ENCODE results near the gene ARHGAP26. TPM values are rescaled to one million over a fixed set of nuclear protein-coding genes. Genes with fewer than 3 reads are reported as not detected.

The ARHGAP26 gene
- total and polyA plus RNA-seq, 4 donors, result 1.8 to 16.7 (median 4.1) TPM

DNA sequence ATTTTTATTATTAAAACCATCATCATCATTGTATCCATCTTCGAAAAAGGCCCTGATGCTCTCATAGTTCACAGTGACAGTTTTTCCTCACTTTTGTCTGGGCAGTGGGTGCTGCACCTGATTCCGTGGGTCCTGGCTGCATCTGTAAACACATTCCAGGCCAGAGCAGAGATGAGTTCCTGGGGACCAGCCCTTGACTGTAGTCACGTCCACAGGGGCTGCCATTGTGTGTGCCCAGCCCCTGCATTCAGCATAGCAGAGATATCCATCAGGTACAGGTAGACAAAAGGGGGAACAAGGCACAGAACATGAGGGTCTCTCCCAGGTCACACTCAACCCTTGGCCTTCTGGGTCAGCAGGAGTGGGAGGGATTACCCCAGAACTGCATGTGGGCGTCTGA is 444.3 kb downstream of the ARHGAP26 start:
- no peak overlapping the region for H3K9ac ChIP-seq (ENCODE audit: low read depth in 1 of 2, low read length in 2 of 2)
- no peaks in the 10 kb centered on the region for H3K36me3 ChIP-seq (ENCODE audit: control insufficient read depth in 4 of 4, insufficient read depth in 3 of 4, low read depth in 1 of 4, low read length in 3 of 4)
- no peak overlapping the region for H3K27ac ChIP-seq (ENCODE audit: low read depth in 1 of 2, low read length in 2 of 2)
- H3K4me3 ChIP-seq (ENCODE audit: low read depth in 1 of 3, low read length in 3 of 3), result no peak overlapping the region
- DNase-seq (ENCODE audit: low spot score), result no peak
- 96% methylated on average over 4 of the region's 4 CpGs for WGBS
- no peaks in the 10 kb centered on the region for H3K27me3 ChIP-seq (ENCODE audit: control insufficient read depth in 4 of 4, insufficient read depth in 4 of 4, low read length in 3 of 4)
- H3K4me1 ChIP-seq (ENCODE audit: control insufficient read depth in 4 of 4, insufficient read depth in 4 of 4, low read length in 3 of 4), result no peaks in the 10 kb centered on the region
- TF ChIP-seq HNF4G (IDR thresholded peaks at IDR 0.05), result no peak
- TF ChIP-seq RXRA (IDR thresholded peaks at IDR 0.05), result no peak
- TF ChIP-seq RAD21 (IDR thresholded peaks at IDR 0.05), result no peak
- no peak for TF ChIP-seq HNF4A (conservative IDR thresholded peaks at IDR 0.05)
- TF ChIP-seq EGR1 (IDR thresholded peaks at IDR 0.05; ENCODE audit: low read depth in 2 of 2), result no peak
- TF ChIP-seq NR2F2 (IDR thresholded peaks at IDR 0.05), result no peak
- no peak for TF ChIP-seq TAF1 (conservative IDR thresholded peaks at IDR 0.05)
- TF ChIP-seq GABPA (IDR thresholded peaks at IDR 0.05 in 1 of 2, conservative IDR thresholded peaks at IDR 0.05 in 1 of 2), result no peak
- TF ChIP-seq, protein P1, sequence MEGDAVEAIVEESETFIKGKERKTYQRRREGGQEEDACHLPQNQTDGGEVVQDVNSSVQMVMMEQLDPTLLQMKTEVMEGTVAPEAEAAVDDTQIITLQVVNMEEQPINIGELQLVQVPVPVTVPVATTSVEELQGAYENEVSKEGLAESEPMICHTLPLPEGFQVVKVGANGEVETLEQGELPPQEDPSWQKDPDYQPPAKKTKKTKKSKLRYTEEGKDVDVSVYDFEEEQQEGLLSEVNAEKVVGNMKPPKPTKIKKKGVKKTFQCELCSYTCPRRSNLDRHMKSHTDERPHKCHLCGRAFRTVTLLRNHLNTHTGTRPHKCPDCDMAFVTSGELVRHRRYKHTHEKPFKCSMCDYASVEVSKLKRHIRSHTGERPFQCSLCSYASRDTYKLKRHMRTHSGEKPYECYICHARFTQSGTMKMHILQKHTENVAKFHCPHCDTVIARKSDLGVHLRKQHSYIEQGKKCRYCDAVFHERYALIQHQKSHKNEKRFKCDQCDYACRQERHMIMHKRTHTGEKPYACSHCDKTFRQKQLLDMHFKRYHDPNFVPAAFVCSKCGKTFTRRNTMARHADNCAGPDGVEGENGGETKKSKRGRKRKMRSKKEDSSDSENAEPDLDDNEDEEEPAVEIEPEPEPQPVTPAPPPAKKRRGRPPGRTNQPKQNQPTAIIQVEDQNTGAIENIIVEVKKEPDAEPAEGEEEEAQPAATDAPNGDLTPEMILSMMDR (IDR thresholded peaks at IDR 0.05; ENCODE audit: low read depth, low read length, missing input control), result no peak
- H3K9me3 ChIP-seq (ENCODE audit: control insufficient read depth in 4 of 4, low read length in 3 of 4), result no peaks in the 10 kb centered on the region

DNA sequence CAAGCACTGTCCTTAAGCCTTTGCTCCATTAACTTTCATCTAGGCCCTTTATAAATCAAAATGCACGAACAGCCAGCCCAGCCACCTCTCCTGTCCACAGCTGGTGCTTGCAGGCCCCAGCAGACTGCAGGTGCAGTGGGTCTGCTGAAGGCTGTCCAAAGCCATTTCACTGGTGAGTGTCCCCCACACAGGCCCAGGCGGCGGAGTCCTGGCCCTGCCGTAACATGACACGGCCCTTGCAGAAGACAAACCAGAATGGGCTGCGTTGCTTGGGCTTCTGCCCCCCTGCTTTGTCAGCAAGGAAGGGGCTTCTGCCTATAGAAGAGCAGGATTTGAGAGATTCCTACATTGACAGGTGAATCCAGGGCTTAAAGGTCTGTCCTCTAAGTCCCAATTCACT is 444.7 kb downstream of the ARHGAP26 start:
- DNase-seq (ENCODE audit: low spot score), result no peak
- no peaks in the 10 kb centered on the region for H3K36me3 ChIP-seq (ENCODE audit: control insufficient read depth in 4 of 4, insufficient read depth in 3 of 4, low read depth in 1 of 4, low read length in 3 of 4)

More for the DNA sequence above, 444.7 kb downstream of the ARHGAP26 start:
- H3K27me3 ChIP-seq (ENCODE audit: control insufficient read depth in 4 of 4, insufficient read depth in 4 of 4, low read length in 3 of 4), result no peaks in the 10 kb centered on the region
- no peak overlapping the region for H3K9ac ChIP-seq (ENCODE audit: low read depth in 1 of 2, low read length in 2 of 2)
- H3K9me3 ChIP-seq (ENCODE audit: control insufficient read depth in 4 of 4, low read length in 3 of 4), result no peaks in the 10 kb centered on the region
- no peak overlapping the region for H3K4me3 ChIP-seq (ENCODE audit: low read depth in 1 of 3, low read length in 3 of 3)
- no peak overlapping the region for H3K27ac ChIP-seq (ENCODE audit: low read depth in 1 of 2, low read length in 2 of 2)
- H3K4me1 ChIP-seq (ENCODE audit: control insufficient read depth in 4 of 4, insufficient read depth in 4 of 4, low read length in 3 of 4), result no peaks in the 10 kb centered on the region
- no peak for TF ChIP-seq TAF1 (conservative IDR thresholded peaks at IDR 0.05)
- no peak for TF ChIP-seq RAD21 (IDR thresholded peaks at IDR 0.05)
- no peak for TF ChIP-seq NR2F2 (IDR thresholded peaks at IDR 0.05)
- no peak for TF ChIP-seq FOXA1 (IDR thresholded peaks at IDR 0.05)
- TF ChIP-seq, protein P2, sequence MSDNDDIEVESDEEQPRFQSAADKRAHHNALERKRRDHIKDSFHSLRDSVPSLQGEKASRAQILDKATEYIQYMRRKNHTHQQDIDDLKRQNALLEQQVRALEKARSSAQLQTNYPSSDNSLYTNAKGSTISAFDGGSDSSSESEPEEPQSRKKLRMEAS (IDR thresholded peaks at IDR 0.05), result no peak
- TF ChIP-seq GABPA (IDR thresholded peaks at IDR 0.05 in 1 of 2, conservative IDR thresholded peaks at IDR 0.05 in 1 of 2), result no peak
- TF ChIP-seq SP1 (IDR thresholded peaks at IDR 0.05), result no peak
- TF ChIP-seq, protein P3, sequence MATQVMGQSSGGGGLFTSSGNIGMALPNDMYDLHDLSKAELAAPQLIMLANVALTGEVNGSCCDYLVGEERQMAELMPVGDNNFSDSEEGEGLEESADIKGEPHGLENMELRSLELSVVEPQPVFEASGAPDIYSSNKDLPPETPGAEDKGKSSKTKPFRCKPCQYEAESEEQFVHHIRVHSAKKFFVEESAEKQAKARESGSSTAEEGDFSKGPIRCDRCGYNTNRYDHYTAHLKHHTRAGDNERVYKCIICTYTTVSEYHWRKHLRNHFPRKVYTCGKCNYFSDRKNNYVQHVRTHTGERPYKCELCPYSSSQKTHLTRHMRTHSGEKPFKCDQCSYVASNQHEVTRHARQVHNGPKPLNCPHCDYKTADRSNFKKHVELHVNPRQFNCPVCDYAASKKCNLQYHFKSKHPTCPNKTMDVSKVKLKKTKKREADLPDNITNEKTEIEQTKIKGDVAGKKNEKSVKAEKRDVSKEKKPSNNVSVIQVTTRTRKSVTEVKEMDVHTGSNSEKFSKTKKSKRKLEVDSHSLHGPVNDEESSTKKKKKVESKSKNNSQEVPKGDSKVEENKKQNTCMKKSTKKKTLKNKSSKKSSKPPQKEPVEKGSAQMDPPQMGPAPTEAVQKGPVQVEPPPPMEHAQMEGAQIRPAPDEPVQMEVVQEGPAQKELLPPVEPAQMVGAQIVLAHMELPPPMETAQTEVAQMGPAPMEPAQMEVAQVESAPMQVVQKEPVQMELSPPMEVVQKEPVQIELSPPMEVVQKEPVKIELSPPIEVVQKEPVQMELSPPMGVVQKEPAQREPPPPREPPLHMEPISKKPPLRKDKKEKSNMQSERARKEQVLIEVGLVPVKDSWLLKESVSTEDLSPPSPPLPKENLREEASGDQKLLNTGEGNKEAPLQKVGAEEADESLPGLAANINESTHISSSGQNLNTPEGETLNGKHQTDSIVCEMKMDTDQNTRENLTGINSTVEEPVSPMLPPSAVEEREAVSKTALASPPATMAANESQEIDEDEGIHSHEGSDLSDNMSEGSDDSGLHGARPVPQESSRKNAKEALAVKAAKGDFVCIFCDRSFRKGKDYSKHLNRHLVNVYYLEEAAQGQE (IDR thresholded peaks at IDR 0.05), result no peak
- TF ChIP-seq, protein P4, sequence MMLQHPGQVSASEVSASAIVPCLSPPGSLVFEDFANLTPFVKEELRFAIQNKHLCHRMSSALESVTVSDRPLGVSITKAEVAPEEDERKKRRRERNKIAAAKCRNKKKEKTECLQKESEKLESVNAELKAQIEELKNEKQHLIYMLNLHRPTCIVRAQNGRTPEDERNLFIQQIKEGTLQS (IDR thresholded peaks at IDR 0.05), result no peak
- no peak for TF ChIP-seq HNF4G (IDR thresholded peaks at IDR 0.05)
- TF ChIP-seq, protein P5, sequence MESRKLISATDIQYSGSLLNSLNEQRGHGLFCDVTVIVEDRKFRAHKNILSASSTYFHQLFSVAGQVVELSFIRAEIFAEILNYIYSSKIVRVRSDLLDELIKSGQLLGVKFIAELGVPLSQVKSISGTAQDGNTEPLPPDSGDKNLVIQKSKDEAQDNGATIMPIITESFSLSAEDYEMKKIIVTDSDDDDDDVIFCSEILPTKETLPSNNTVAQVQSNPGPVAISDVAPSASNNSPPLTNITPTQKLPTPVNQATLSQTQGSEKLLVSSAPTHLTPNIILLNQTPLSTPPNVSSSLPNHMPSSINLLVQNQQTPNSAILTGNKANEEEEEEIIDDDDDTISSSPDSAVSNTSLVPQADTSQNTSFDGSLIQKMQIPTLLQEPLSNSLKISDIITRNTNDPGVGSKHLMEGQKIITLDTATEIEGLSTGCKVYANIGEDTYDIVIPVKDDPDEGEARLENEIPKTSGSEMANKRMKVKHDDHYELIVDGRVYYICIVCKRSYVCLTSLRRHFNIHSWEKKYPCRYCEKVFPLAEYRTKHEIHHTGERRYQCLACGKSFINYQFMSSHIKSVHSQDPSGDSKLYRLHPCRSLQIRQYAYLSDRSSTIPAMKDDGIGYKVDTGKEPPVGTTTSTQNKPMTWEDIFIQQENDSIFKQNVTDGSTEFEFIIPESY (IDR thresholded peaks at IDR 0.05), result no peak
- TF ChIP-seq, protein P1 (IDR thresholded peaks at IDR 0.05; ENCODE audit: low read depth, low read length, missing input control), result no peak
- TF ChIP-seq RXRA (IDR thresholded peaks at IDR 0.05), result no peak
- no peak for TF ChIP-seq EGR1 (IDR thresholded peaks at IDR 0.05; ENCODE audit: low read depth in 2 of 2)
- TF ChIP-seq YY1 (IDR thresholded peaks at IDR 0.05), result no peak
- no peak for TF ChIP-seq FOXA2 (IDR thresholded peaks at IDR 0.05)
- no peak for TF ChIP-seq HNF4A (conservative IDR thresholded peaks at IDR 0.05)
- no peak for TF ChIP-seq JUND (IDR thresholded peaks at IDR 0.05)
- WGBS, result 80% methylated on average over 6 of the region's 6 CpGs

Data from liver (tissue), 9 donors.